ENCODE results near the gene TSEN2.
"Not testable (repeated sequence)": the region's sequence is repeated elsewhere in the genome, so short reads cannot be mapped to it uniquely, and the experiment has no call there.

TSEN2 gene

GRCh38 chr3:12452361-12453330, 31.6 kb upstream of the TSEN2 start:
- DNase-seq: no peak

GRCh38 chr3:12454076-12454815, 30.0 kb upstream of the TSEN2 start:
- no peak for DNase-seq

GRCh38 chr3:12454816-12455121, 29.5 kb upstream of the TSEN2 start:
- no peak for DNase-seq

- no peak for DNase-seq
Observed at GRCh38 chr3:12455740-12456139, 28.5 kb upstream of the TSEN2 start.

GRCh38 chr3:12456441-12456840, 27.8 kb upstream of the TSEN2 start:
- DNase-seq: no peak

GRCh38 chr3:12457380-12457779, 26.9 kb upstream of the TSEN2 start:
- not testable (repeated sequence) for DNase-seq

- no peak for DNase-seq
Observed at GRCh38 chr3:12458901-12459300, 25.4 kb upstream of the TSEN2 start.

- no peak for DNase-seq
Observed at GRCh38 chr3:12460127-12460526, 24.2 kb upstream of the TSEN2 start.

- DNase-seq: no peak
Observed at GRCh38 chr3:12461097-12461649, 23.1 kb upstream of the TSEN2 start.

GRCh38 chr3:12462159-12462947, 21.9 kb upstream of the TSEN2 start:
- no peak for DNase-seq

- no peak for DNase-seq
Observed at GRCh38 chr3:12463686-12464085, 20.6 kb upstream of the TSEN2 start.

GRCh38 chr3:12464181-12464580, 20.1 kb upstream of the TSEN2 start:
- no peak for DNase-seq

GRCh38 chr3:12465151-12465835, 19.0 kb upstream of the TSEN2 start:
- no peak for DNase-seq

- no peak for DNase-seq
Observed at GRCh38 chr3:12465836-12466225, 18.4 kb upstream of the TSEN2 start.

GRCh38 chr3:12467746-12468145, 16.5 kb upstream of the TSEN2 start:
- DNase-seq: no peak

- DNase-seq: no peak
Observed at GRCh38 chr3:12468276-12468675, 16.0 kb upstream of the TSEN2 start.

GRCh38 chr3:12468757-12469156, 15.5 kb upstream of the TSEN2 start:
- no peak for DNase-seq

- not testable (repeated sequence) for DNase-seq
Observed at GRCh38 chr3:12469222-12469621, 15.1 kb upstream of the TSEN2 start.

- DNase-seq: no peak
Observed at GRCh38 chr3:12470111-12470510, 14.2 kb upstream of the TSEN2 start.

- DNase-seq: no peak
Observed at GRCh38 chr3:12470680-12471079, 13.6 kb upstream of the TSEN2 start.

GRCh38 chr3:12471241-12471640, 13.0 kb upstream of the TSEN2 start:
- no peak for DNase-seq

- DNase-seq: no peak
Observed at GRCh38 chr3:12472000-12472610, 12.2 kb upstream of the TSEN2 start.
